CD4-positive, CD25-positive, alpha-beta regulatory T cell (primary cell): ENCODE data around the gene AR. TPM values are rescaled to one million over a fixed set of nuclear protein-coding genes. Genes with fewer than 3 reads are reported as not detected.

Experiments
- ATAC-seq, 2 donors: fragments of 150-1000 bp; cut with Tn5 transposase; one replicate each; pipeline ENCODE4 v1.10.0; 2021; ENCODE audit warnings: low read depth in 2 of 2, moderate number of reproducible peaks in 2 of 2, moderate library complexity in 1 of 2
- DNase-seq, 3 donors: peaks; one replicate each; pipeline versions ENCODE4 v3.0.0 to v3.0.0-alpha.2; 2012 to 2022; ENCODE audit warnings: mixed read lengths in 1 of 3
- H3K27ac ChIP-seq: one replicate; pipeline ENCODE4 v1.7.0; 2013; ENCODE audit warnings: mild to moderate bottlenecking, low read length; ENCODE audit not compliant: insufficient read depth, poor library complexity, severe bottlenecking
- H3K27me3 ChIP-seq: one replicate; pipeline ENCODE4 v1.7.0; 2013; ENCODE audit warnings: low read length; ENCODE audit not compliant: control insufficient read depth, insufficient read depth
- H3K36me3 ChIP-seq: one replicate; pipeline ENCODE4 v1.7.0; 2013; ENCODE audit warnings: mild to moderate bottlenecking, low read length, moderate library complexity; ENCODE audit not compliant: control insufficient read depth, insufficient read depth
- H3K4me1 ChIP-seq: 2 replicates; pipeline ENCODE4 v1.7.0; 2013; ENCODE audit warnings: mild to moderate bottlenecking, low read length; ENCODE audit not compliant: insufficient read depth, control insufficient read depth, poor library complexity, severe bottlenecking
- H3K4me3 ChIP-seq: one replicate; pipeline ENCODE4 v1.7.0; 2013; ENCODE audit warnings: low read depth, mild to moderate bottlenecking, low read length, moderate library complexity
- H3K9me3 ChIP-seq, 2 experiments: 1 replicate in 1 of 2; 2 replicates in 1 of 2; pipeline ENCODE4 v1.7.0; 2013; ENCODE audit warnings: low read length in 2 of 2, mild to moderate bottlenecking in 1 of 2, moderate library complexity in 1 of 2; ENCODE audit not compliant: control insufficient read depth in 2 of 2
- H3K27ac Mint-ChIP-seq, 3 donors: one replicate each; pipeline ENCODE4 v1.8.0; 2020 to 2022; ENCODE audit warnings: mild to moderate bottlenecking in 3 of 3, mixed read lengths in 3 of 3, moderate library complexity in 2 of 3
- H3K27me3 Mint-ChIP-seq: one replicate; pipeline ENCODE4 v1.8.0; 2022; ENCODE audit warnings: mild to moderate bottlenecking, mixed read lengths
- H3K36me3 Mint-ChIP-seq: one replicate; pipeline ENCODE4 v1.8.0; 2020; ENCODE audit warnings: mixed read lengths
- H3K4me1 Mint-ChIP-seq, 4 donors: one replicate each; pipeline ENCODE4 v1.8.0; 2020 to 2022; ENCODE audit warnings: mixed read lengths in 4 of 4, mild to moderate bottlenecking in 1 of 4
- H3K4me3 Mint-ChIP-seq, 4 donors: one replicate each; pipeline ENCODE4 v1.8.0; 2020 to 2022; ENCODE audit warnings: mild to moderate bottlenecking in 4 of 4, mixed read lengths in 4 of 4, moderate library complexity in 3 of 4
- H3K9me3 Mint-ChIP-seq, 7 donors: one replicate each; pipeline ENCODE4 v1.8.0; 2020 to 2022; ENCODE audit warnings: mixed read lengths in 7 of 7, mild to moderate bottlenecking in 3 of 7, moderate library complexity in 2 of 7
- polyA plus RNA-seq, 4 donors: library from polyadenylated mRNA; unstranded; fragments of 300-500 nt; fragmentation: Illumina TruSeq; gene quantifications; one replicate each; pipeline ENCODE4 v1.2.3, GENCODE V29; 2021
- total RNA-seq: library from RNA; stranded (reverse); gene quantifications from one replicate; pipeline ENCODE4 v1.2.3, GENCODE V29; 2022

The AR gene
- total and polyA plus RNA-seq, 5 donors from 2014 or later: 0.11 to 1.4 (median 0.13) TPM

DNA sequence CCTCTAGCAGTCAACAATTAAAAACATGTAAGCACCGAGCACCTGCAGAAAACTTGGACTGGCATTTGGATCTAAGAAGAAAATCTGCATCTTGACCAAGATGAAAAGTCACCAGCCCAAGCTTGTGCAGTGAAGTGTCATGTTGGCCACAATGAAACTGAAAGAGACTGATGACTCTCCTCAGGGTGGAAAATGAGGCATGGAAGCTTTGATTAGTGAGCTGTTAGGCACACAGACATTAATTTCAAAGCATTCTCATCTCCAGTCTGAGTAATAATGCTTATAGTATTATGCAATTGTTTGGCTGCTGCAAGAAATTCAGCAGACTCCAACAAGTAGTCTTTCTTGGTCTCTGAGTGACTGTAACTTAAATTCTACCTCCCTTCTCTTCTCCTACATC lies 150.1 kb downstream of the AR start:
- Histone ChIP-seq H3K4me3 (no peak overlapping the region), H3K27me3 (no peaks in the 10 kb centered on the region), H3K27ac (no peak overlapping the region), H3K36me3 (no peaks in the 10 kb centered on the region), H3K9me3 (no peaks in the 10 kb centered on the region), H3K4me1 (no peaks in the 10 kb centered on the region)
- H3K27me3 Mint-ChIP-seq: no peaks in the 10 kb centered on the region
- no peak for ATAC-seq
- H3K36me3 Mint-ChIP-seq: no peaks in the 10 kb centered on the region
- H3K9me3 Mint-ChIP-seq: peaks cover 0 to 4% (median 0%) of the 10 kb centered on the region in 7 donors
- no peak overlapping the region for H3K27ac Mint-ChIP-seq
- H3K4me1 Mint-ChIP-seq: no peaks in the 10 kb centered on the region
- DNase-seq: no peak
- H3K4me3 Mint-ChIP-seq: no peak overlapping the region

DNA sequence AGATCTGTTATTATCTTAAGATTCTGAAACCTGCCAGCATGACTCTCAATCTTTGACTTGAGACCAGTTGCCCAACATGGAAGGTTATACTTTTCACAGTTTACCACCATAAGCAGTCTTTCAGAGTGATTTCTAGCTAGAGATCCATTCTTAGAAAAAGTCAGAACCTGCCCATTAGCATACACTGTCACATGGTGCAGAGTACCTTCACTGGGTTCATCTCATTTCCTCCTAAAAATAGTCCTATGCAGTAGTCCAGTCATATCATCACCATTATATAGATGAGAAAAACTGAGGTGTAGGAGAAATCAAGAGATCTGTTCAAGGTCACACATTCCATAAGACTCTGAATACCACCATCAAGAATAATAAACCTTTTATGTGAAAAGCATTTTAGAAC lies 153.6 kb downstream of the AR start:
- H3K9me3 Mint-ChIP-seq: no peaks in the 10 kb centered on the region
- H3K4me3 Mint-ChIP-seq: no peak overlapping the region
- H3K27ac Mint-ChIP-seq: no peak overlapping the region
- H3K36me3 Mint-ChIP-seq: no peaks in the 10 kb centered on the region
- DNase-seq (no peak), ATAC-seq (no peak)
- Histone ChIP-seq H3K27ac (no peak overlapping the region), H3K36me3 (no peaks in the 10 kb centered on the region), H3K4me3 (no peak overlapping the region), H3K27me3 (no peaks in the 10 kb centered on the region), H3K4me1 (no peaks in the 10 kb centered on the region), H3K9me3 (no peaks in the 10 kb centered on the region)
- no peaks in the 10 kb centered on the region for H3K27me3 Mint-ChIP-seq
- H3K4me1 Mint-ChIP-seq: no peaks in the 10 kb centered on the region

DNA sequence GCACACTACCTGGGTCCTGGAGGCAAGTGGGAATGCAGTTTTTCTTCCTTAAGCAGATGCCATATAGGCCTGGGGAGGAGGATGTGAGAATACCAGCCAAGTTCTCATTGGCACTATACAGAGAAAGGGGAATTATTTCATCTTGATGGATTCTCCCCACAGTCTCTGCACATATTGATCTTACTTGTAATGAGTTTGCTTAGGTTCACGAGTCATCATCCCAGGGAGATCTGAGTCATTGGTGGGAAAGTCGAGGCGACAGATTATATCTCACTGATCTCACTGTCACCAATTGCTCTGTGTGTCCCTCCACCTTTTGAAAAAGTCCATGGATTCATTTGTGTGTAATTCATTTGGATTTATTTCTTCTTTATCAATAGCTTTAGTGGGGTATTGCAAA lies 156.8 kb downstream of the AR start:
- H3K27me3 ChIP-seq: no peaks in the 10 kb centered on the region
- H3K9me3 ChIP-seq: no peaks in the 10 kb centered on the region
- H3K4me3 ChIP-seq: no peak overlapping the region
- H3K27me3 Mint-ChIP-seq: no peaks in the 10 kb centered on the region
- H3K4me3 Mint-ChIP-seq: no peak overlapping the region
- no peaks in the 10 kb centered on the region for H3K4me1 Mint-ChIP-seq
- DNase-seq (no peak), ATAC-seq (no peak)
- peaks cover 0 to 2% (median 0%) of the 10 kb centered on the region in 7 donors for H3K9me3 Mint-ChIP-seq
- no peaks in the 10 kb centered on the region for H3K36me3 Mint-ChIP-seq
- H3K27ac Mint-ChIP-seq: peak overlapping the region in 1 of 3 donors; percentile 2
- H3K36me3 ChIP-seq: no peaks in the 10 kb centered on the region
- H3K27ac ChIP-seq: no peak overlapping the region
- H3K4me1 ChIP-seq: no peaks in the 10 kb centered on the region

DNA sequence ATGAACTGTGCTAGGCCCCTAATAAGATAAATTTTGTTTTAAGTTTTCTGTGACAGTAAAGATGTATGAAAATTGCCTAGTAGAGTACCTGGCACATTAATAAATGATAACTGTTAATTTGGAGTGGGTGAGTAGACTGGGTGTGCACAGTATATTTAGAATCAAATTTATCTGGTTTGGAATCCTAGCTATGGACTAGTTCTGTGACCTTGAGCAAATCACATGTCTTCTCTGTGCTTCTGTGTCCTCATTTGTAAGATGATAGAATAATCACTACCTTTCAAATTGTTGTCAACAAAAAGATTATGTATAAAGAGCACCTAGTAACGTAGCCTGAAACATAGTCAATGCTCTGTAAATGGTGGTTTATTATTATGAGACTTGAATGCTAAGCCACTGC lies 170.2 kb downstream of the AR start:
- no peak overlapping the region for H3K27ac ChIP-seq
- Mint-ChIP-seq H3K36me3 (no peaks in the 10 kb centered on the region), H3K4me1 (no peaks in the 10 kb centered on the region), H3K9me3 (peaks cover 0 to 2% (median 0%) of the 10 kb centered on the region in 7 donors), H3K4me3 (no peak overlapping the region), H3K27ac (no peak overlapping the region), H3K27me3 (no peaks in the 10 kb centered on the region)
- H3K27me3 ChIP-seq: no peaks in the 10 kb centered on the region
- no peaks in the 10 kb centered on the region for H3K4me1 ChIP-seq
- no peak overlapping the region for H3K4me3 ChIP-seq
- peaks cover 0 to 2% of the 10 kb centered on the region in 2 experiments for H3K9me3 ChIP-seq
- no peaks in the 10 kb centered on the region for H3K36me3 ChIP-seq
- ATAC-seq (no peak), DNase-seq (no peak)

DNA sequence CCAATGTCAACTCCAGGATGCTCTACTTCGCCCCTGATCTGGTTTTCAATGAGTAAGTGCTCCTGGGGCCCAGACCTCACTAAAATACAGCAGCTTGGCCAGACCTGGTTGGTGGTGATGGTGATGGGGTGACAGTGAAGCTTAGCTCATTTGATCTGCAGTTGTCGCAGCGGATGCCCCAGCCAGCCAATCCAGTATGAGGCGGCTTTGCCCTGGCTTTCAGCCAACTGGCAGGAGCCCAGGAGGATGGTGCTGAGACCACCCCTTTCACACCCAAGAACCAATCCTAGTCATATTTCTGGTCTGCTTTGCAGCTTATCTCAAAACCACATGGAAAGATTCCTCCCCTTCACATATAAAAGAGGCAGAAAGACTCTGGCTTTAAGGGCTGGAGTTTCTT lies 173.8 kb downstream of the AR start:
- DNase-seq (no peak), ATAC-seq (no peak)
- Mint-ChIP-seq H3K4me3 (no peak overlapping the region), H3K27ac (no peak overlapping the region), H3K27me3 (no peaks in the 10 kb centered on the region), H3K9me3 (peaks cover 0 to 2% (median 0%) of the 10 kb centered on the region in 7 donors), H3K4me1 (no peaks in the 10 kb centered on the region), H3K36me3 (no peaks in the 10 kb centered on the region)
- H3K4me1 ChIP-seq: no peaks in the 10 kb centered on the region
- no peaks in the 10 kb centered on the region for H3K27me3 ChIP-seq
- H3K36me3 ChIP-seq: no peaks in the 10 kb centered on the region
- no peak overlapping the region for H3K4me3 ChIP-seq
- no peaks in the 10 kb centered on the region for H3K9me3 ChIP-seq
- no peak overlapping the region for H3K27ac ChIP-seq

DNA sequence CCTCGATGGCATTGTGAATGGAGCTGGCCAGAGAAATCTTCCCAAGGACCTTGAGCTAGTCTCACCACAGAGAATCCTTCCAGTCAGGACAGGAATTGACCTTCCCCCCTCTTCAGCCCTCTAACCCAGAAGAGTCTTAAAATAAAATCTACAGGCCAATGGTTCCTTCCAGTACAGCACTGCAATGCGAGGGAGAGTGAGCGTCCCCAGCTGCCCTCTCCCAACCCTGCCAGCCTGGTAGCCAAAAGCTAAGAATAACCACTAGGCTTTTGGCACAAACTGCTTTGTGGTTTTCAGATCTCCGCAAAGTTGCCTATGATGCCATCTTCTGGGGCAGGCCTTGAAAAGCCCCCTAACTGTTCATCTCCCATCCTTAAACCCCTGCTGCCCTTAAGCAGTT lies 175.1 kb downstream of the AR start:
- H3K9me3 Mint-ChIP-seq: peaks cover 0 to 2% (median under 1%) of the 10 kb centered on the region in 7 donors

DNA sequence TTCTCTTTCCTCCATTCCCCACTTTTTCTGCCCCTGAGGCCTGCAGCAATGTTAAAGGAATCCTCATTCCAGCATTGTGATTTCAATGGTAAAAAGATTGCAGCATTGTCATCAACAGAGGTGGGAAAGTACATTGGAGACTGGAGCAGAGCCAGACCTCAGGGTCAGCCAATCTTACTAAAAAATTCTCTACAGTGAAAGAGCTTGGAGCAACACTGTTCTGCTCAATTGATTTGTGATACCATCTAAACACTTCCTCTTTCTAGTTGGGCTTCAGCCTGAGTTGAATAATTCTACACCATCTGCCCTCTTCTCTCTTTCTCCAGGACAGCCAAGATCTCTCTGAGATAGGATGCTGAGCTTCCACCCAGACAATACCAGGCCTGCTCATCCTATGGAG lies 176.5 kb downstream of the AR start:
- Mint-ChIP-seq H3K27ac (no peak overlapping the region), H3K27me3 (no peaks in the 10 kb centered on the region), H3K4me3 (no peak overlapping the region), H3K36me3 (no peaks in the 10 kb centered on the region), H3K4me1 (no peaks in the 10 kb centered on the region), H3K9me3 (peaks cover 0 to 2% (median 1%) of the 10 kb centered on the region in 7 donors)
- no peaks in the 10 kb centered on the region for H3K9me3 ChIP-seq
- DNase-seq: no peak
- H3K27ac ChIP-seq: no peak overlapping the region
- no peak for ATAC-seq
- no peaks in the 10 kb centered on the region for H3K4me1 ChIP-seq
- no peaks in the 10 kb centered on the region for H3K36me3 ChIP-seq
- no peak overlapping the region for H3K4me3 ChIP-seq
- no peaks in the 10 kb centered on the region for H3K27me3 ChIP-seq

More for the DNA sequence above, 175.1 kb downstream of the AR start:
- no peak overlapping the region for H3K4me3 ChIP-seq
- DNase-seq (no peak), ATAC-seq (no peak)
- H3K9me3 ChIP-seq: no peaks in the 10 kb centered on the region
- no peaks in the 10 kb centered on the region for H3K27me3 ChIP-seq
- H3K27ac Mint-ChIP-seq: no peak overlapping the region
- no peaks in the 10 kb centered on the region for H3K36me3 Mint-ChIP-seq
- H3K27me3 Mint-ChIP-seq: no peaks in the 10 kb centered on the region
- H3K27ac ChIP-seq: no peak overlapping the region
- no peaks in the 10 kb centered on the region for H3K36me3 ChIP-seq
- H3K4me3 Mint-ChIP-seq: no peak overlapping the region
- no peaks in the 10 kb centered on the region for H3K4me1 ChIP-seq
- no peaks in the 10 kb centered on the region for H3K4me1 Mint-ChIP-seq

DNA sequence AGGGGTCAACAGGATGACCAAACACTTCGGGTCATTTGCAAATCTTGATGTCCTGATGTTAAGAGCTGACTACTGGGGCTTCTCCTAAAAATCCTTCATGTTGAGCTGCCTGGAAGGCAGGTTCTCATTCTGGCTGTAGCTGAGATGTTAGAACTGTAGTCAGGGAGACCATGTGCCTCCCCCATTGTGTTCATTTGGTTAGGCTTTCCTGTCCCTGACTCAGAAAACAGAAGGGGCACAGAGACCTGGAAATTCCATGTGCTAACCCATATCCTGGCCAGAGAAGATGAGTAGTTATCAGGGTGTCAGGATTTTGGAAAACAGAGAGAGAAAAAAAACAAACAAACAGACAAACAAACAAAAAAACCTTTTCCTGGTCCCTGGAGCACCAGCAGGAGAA lies 177.5 kb downstream of the AR start:
- H3K4me3 Mint-ChIP-seq: no peak overlapping the region
- Histone ChIP-seq H3K4me3 (no peak overlapping the region), H3K36me3 (no peaks in the 10 kb centered on the region), H3K27ac (no peak overlapping the region), H3K4me1 (no peaks in the 10 kb centered on the region), H3K9me3 (no peaks in the 10 kb centered on the region), H3K27me3 (no peaks in the 10 kb centered on the region)
- DNase-seq: no peak
- H3K9me3 Mint-ChIP-seq: peaks cover 0 to 2% (median 1%) of the 10 kb centered on the region in 7 donors
- no peak overlapping the region for H3K27ac Mint-ChIP-seq
- H3K36me3 Mint-ChIP-seq: no peaks in the 10 kb centered on the region
- no peak for ATAC-seq
- H3K4me1 Mint-ChIP-seq: no peaks in the 10 kb centered on the region
- no peaks in the 10 kb centered on the region for H3K27me3 Mint-ChIP-seq
